Measurements from ENCODE around the gene MAZ.

- TF ChIP-seq REST (IDR thresholded peaks at IDR 0.05; ENCODE audit: low read depth) (no peak), MAX (IDR thresholded peaks at IDR 0.05) (no peak), EP300 (IDR thresholded peaks at IDR 0.05; ENCODE audit: borderline replicate concordance) (no peak), RAD21 (IDR thresholded peaks at IDR 0.05; ENCODE audit: low read depth) (no peak), YY1 (IDR thresholded peaks at IDR 0.05; ENCODE audit: low read depth) (no peak), USF1 (IDR thresholded peaks at IDR 0.05) (no peak), TCF12 (IDR thresholded peaks at IDR 0.05; ENCODE audit: low read depth) (no peak), CEBPB (IDR thresholded peaks at IDR 0.05) (no peak), TAF1 (IDR thresholded peaks at IDR 0.05; ENCODE audit: low read depth) (no peak), NFIC (IDR thresholded peaks at IDR 0.05) (no peak), CREB1 (IDR thresholded peaks at IDR 0.05; ENCODE audit: low read depth) (no peak), EGR1 (IDR thresholded peaks at IDR 0.05) (no peak)
These were observed 53.9 kb downstream of the MAZ start for GRCh38 chr16:29860218-29860617.

All from Ishikawa (cell line).